ENCODE results near the gene KDELR3.

Gene KDELR3

GRCh38 chr22:38505541-38506117 is 37.7 kb downstream of the KDELR3 start:
- H2AFZ ChIP-seq (ENCODE audit: low read length) = no peak overlapping the region
- peaks cover 36% of the 10 kb centered on the region for H3K4me1 ChIP-seq (ENCODE audit: insufficient read depth, low read length, severe bottlenecking)

GRCh38 chr22:38506118-38506962 is 38.4 kb downstream of the KDELR3 start, which contains the start of gene DDX17:
Gene DDX17 (minus strand): TSS chr22:38506311.
- TF ChIP-seq CTCF (IDR thresholded peaks at IDR 0.05; ENCODE audit: low read length) (no peak), EZH2 (IDR thresholded peaks at IDR 0.05; ENCODE audit: borderline replicate concordance, low read length) (no peak)
- H3K9me3 ChIP-seq (ENCODE audit: low read length) = no peaks in the 10 kb centered on the region
- H3K9ac ChIP-seq (ENCODE audit: low read length) = peak within 1 kb of the TSS; percentile 99
- H4K20me1 ChIP-seq (ENCODE audit: insufficient read depth, low read length) = peaks cover 12% of the 10 kb centered on the region; the same call in 1 of the 2 replicates
- H3K4me3 ChIP-seq (ENCODE audit: low read depth, low read length, poor library complexity, severe bottlenecking) = peak within 1 kb of the TSS; percentile 96
- H2AFZ ChIP-seq (ENCODE audit: low read length) = no peak within 1 kb of the TSS
- H3K4me1 ChIP-seq (ENCODE audit: insufficient read depth, low read length, severe bottlenecking) = peaks cover 36% of the 10 kb centered on the region
- H3K36me3 ChIP-seq (ENCODE audit: insufficient read depth, low read length) = peaks cover 41% of the 10 kb centered on the region
- peak within 1 kb of the TSS; percentile 99 for H3K4me2 ChIP-seq (ENCODE audit: low read length)
- H3K9me2 ChIP-seq (ENCODE audit: low read depth, low read length) = no peaks in the 10 kb centered on the region
- peak within 1 kb of the TSS; percentile 91 for H3K27ac ChIP-seq (ENCODE audit: low read depth, low read length, poor library complexity, severe bottlenecking)
- H3F3A ChIP-seq (ENCODE audit: insufficient read depth, low read length) = no peaks in the 10 kb centered on the region
- H3K79me2 ChIP-seq (ENCODE audit: insufficient read depth, low read length) = peaks cover 42% of the 10 kb centered on the region
- H3K27me3 ChIP-seq (ENCODE audit: insufficient read depth, low read length) = no peaks in the 10 kb centered on the region

More at GRCh38 chr22:38505541-38506117, 37.7 kb downstream of the KDELR3 start:
- Histone ChIP-seq H3K4me3 (ENCODE audit: low read depth, low read length, poor library complexity, severe bottlenecking) (peak overlapping the region; percentile 96), H3K79me2 (ENCODE audit: insufficient read depth, low read length) (peaks cover 48% of the 10 kb centered on the region), H4K20me1 (ENCODE audit: insufficient read depth, low read length) (peaks cover 12% of the 10 kb centered on the region; the same call in 1 of the 2 replicates), H3K9me2 (ENCODE audit: low read depth, low read length) (no peaks in the 10 kb centered on the region), H3K9ac (ENCODE audit: low read length) (peak overlapping the region; percentile 99), H3K36me3 (ENCODE audit: insufficient read depth, low read length) (peaks cover 47% of the 10 kb centered on the region), H3K27me3 (ENCODE audit: insufficient read depth, low read length) (no peaks in the 10 kb centered on the region), H3K9me3 (ENCODE audit: low read length) (no peaks in the 10 kb centered on the region), H3F3A (ENCODE audit: insufficient read depth, low read length) (no peaks in the 10 kb centered on the region), H3K27ac (ENCODE audit: low read depth, low read length, poor library complexity, severe bottlenecking) (peak overlapping the region; percentile 91), H3K4me2 (ENCODE audit: low read length) (peak overlapping the region; percentile 99)
- TF ChIP-seq CTCF (IDR thresholded peaks at IDR 0.05; ENCODE audit: low read length) (no peak), EZH2 (IDR thresholded peaks at IDR 0.05; ENCODE audit: borderline replicate concordance, low read length) (no peak)

GRCh38 chr22:38510416-38510970 is 42.6 kb downstream of the KDELR3 start:
- Histone ChIP-seq H3K36me3 (ENCODE audit: insufficient read depth, low read length) (no peaks in the 10 kb centered on the region), H3K79me2 (ENCODE audit: insufficient read depth, low read length) (peaks cover under 1% of the 10 kb centered on the region), H3K4me1 (ENCODE audit: insufficient read depth, low read length, severe bottlenecking) (peaks cover 13% of the 10 kb centered on the region), H3K27ac (ENCODE audit: low read depth, low read length, poor library complexity, severe bottlenecking) (no peak overlapping the region), H3K9me3 (ENCODE audit: low read length) (no peaks in the 10 kb centered on the region), H3K27me3 (ENCODE audit: insufficient read depth, low read length) (no peaks in the 10 kb centered on the region), H3K4me2 (ENCODE audit: low read length) (no peak overlapping the region), H3K9me2 (ENCODE audit: low read depth, low read length) (no peaks in the 10 kb centered on the region), H3K4me3 (ENCODE audit: low read depth, low read length, poor library complexity, severe bottlenecking) (no peak overlapping the region), H3F3A (ENCODE audit: insufficient read depth, low read length) (no peaks in the 10 kb centered on the region), H3K9ac (ENCODE audit: low read length) (no peak overlapping the region), H2AFZ (ENCODE audit: low read length) (no peak overlapping the region), H4K20me1 (ENCODE audit: insufficient read depth, low read length) (no peaks in the 10 kb centered on the region)
- no peak for TF ChIP-seq CTCF (IDR thresholded peaks at IDR 0.05; ENCODE audit: low read length)
- TF ChIP-seq EZH2 (IDR thresholded peaks at IDR 0.05; ENCODE audit: borderline replicate concordance, low read length) = no peak

Data from OCI-LY1 (cell line).